ENCODE results near the gene KRT16. TPM values are rescaled to one million over a fixed set of nuclear protein-coding genes. Genes with fewer than 3 reads are reported as not detected.
"Not testable (repeated sequence)": the region's sequence is repeated elsewhere in the genome, so short reads cannot be mapped to it uniquely, and the experiment has no call there.

KRT16 gene
- total and polyA plus RNA-seq, 8 donors = 1.1 to 32.8 (median 1.3) TPM; not detected in 5

DNA sequence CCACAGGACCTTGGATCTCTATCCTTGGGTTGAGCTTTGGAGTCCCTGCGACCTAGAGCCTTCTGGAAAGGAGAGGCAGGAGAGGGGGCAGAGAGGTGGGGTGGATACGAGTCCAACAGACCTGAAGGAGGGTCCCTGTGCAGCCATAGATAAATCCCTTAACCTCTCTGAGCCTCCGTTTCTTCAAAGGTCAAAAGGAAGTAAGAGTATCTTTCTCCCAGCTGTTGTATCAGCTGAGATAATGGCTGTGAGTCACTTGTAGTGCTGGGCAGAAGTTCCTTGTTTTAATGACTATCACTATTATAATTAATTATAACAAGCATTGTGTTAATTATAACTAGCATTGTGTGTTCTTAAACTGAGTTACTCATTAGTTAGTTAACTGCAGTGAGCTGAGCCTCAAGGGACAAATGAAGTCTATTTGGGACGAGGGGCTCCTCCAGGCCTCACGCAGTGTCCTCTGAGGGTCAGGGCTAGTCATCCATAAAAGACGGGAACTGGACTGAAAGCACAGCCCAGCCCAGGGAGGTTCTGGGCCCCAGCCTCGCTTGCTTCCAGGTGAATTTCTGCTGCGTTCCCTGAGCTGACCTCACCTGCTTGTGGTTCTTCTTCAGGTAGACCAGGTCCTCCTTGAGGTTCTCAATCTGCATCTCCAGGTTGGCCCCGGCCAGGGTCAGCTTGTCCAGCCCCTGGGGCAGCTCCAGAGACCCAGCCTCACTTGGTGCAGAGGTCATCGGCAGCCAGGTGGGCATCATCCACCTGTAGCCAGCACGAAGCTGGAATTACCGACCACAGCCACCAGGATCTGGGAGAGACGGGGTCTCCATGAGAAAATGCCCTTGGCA, 17.5 kb upstream of the KRT16 start:
- intact Hi-C loops (cut with DNase I; ENCODE audit: low total_unique reads) = no loop called here
- no peak for DNase-seq
- H3K27ac ChIP-seq = no peak overlapping the region

DNA sequence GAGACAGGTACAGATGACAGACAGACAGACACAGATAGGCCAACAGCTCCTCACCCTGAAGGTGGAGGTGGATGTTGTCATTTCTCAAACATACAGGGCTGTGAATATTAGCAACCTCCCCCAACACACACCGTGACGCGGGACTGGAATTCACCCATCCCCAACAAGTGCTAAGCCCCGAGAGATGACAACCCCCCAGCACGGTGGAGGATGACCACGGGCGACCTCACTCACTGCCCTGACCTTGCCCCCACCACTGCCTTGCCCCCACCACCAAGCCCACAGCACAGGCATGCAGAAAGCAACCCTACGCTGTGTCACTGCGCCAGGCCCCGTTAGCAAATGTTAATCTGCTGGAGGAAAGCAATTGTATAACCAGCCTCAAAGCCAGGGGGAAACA, 16.7 kb upstream of the KRT16 start:
- Histone ChIP-seq H3K27ac (no peak overlapping the region), H3K36me3 (no peaks in the 10 kb centered on the region), H3K4me1 (peaks cover 0 to 4% (median 0%) of the 10 kb centered on the region in 4 donors), H3K27me3 (peaks cover 0 to 17% (median 0%) of the 10 kb centered on the region in 3 donors), H3K9me3 (no peaks in the 10 kb centered on the region), H3K4me3 (no peak overlapping the region)
- WGBS, 5 donors = 74 to 90% (median 85%) methylated on average over 3 to 10 of the region's 10 CpGs
- TF ChIP-seq POLR2AphosphoS5 (IDR thresholded peaks at IDR 0.05) (no peak), POLR2A (IDR thresholded peaks at IDR 0.05) (no peak), EP300 (IDR thresholded peaks at IDR 0.05) (no peak)
- TF ChIP-seq, protein P1, sequence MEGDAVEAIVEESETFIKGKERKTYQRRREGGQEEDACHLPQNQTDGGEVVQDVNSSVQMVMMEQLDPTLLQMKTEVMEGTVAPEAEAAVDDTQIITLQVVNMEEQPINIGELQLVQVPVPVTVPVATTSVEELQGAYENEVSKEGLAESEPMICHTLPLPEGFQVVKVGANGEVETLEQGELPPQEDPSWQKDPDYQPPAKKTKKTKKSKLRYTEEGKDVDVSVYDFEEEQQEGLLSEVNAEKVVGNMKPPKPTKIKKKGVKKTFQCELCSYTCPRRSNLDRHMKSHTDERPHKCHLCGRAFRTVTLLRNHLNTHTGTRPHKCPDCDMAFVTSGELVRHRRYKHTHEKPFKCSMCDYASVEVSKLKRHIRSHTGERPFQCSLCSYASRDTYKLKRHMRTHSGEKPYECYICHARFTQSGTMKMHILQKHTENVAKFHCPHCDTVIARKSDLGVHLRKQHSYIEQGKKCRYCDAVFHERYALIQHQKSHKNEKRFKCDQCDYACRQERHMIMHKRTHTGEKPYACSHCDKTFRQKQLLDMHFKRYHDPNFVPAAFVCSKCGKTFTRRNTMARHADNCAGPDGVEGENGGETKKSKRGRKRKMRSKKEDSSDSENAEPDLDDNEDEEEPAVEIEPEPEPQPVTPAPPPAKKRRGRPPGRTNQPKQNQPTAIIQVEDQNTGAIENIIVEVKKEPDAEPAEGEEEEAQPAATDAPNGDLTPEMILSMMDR (IDR thresholded peaks at IDR 0.05) = no peak
- DNase-seq = no peak
- intact Hi-C loops (cut with DNase I; ENCODE audit: low total_unique reads) = no loop called here

More for the DNA sequence above, 17.5 kb upstream of the KRT16 start:
- Histone ChIP-seq H3K36me3 (no peaks in the 10 kb centered on the region), H3K27me3 (peaks cover 0 to 13% (median 0%) of the 10 kb centered on the region in 3 donors), H3K4me1 (peaks cover 2 to 10% (median 6%) of the 10 kb centered on the region in 4 donors), H3K9me3 (no peaks in the 10 kb centered on the region), H3K4me3 (no peak overlapping the region)
- TF ChIP-seq, protein P1 (IDR thresholded peaks at IDR 0.05) = no peak
- TF ChIP-seq EP300 (IDR thresholded peaks at IDR 0.05) (no peak), POLR2AphosphoS5 (IDR thresholded peaks at IDR 0.05) (no peak), POLR2A (IDR thresholded peaks at IDR 0.05) (no peak)
- WGBS, 5 donors = 77 to 84% (median 80%) methylated on average over 12 to 13 of the region's 13 CpGs

DNA sequence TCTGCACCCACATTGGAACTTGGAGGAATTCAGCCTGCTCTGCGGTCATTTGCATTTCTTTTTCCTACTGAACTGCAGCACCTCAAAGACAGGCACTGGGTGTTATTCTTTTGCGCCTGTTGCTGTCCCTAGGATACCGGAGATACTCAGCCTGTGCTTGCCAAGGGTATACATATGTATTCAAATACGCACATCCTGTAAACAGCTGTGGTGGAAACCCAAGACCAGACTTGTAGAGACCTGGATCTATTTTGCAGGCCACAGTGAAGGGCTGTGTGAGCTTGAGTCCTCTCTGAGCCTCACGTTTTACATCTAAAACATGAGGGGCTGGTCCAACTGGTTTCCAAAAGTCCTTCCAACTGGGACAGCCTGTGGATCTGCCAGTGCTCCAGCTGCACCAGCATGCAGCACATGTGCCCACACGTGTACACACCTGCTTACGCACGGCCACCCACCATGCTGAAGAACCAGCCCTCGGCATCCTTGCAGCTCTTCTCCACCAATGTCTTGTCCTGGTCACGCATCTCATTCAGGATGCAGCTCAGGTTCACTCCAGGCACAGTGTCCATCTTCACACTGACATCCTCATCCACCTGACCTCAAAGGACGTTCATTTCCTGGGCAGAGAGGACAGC, 16.2 kb upstream of the KRT16 start:
- H3K27me3 ChIP-seq = peaks cover 0 to 23% (median 0%) of the 10 kb centered on the region in 3 donors
- intact Hi-C loops (cut with DNase I; ENCODE audit: low total_unique reads); H3K9me3 ChIP-seq; DNase-seq; H3K36me3 ChIP-seq; H3K27ac ChIP-seq; H3K4me1 ChIP-seq; H3K4me3 ChIP-seq: not testable (repeated sequence)
- WGBS, 5 donors = 78 to 92% (median 87%) methylated on average over 11 of the region's 11 CpGs

DNA sequence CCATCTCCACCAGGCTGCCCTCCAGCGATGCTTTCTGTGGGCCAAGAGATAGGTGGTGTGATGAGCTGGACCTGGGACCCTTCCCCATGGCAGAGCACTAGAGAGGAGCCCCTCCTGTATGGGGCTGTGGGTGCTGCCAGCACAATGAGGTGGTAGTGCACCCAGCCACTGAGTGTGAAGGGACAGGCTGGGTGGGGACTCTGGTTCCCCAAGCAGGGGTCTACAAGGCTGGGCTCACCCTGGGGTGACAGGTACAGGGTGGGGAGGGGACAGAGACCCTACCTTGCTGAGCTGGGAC, 15.5 kb upstream of the KRT16 start:
- H3K36me3 ChIP-seq; H3K4me1 ChIP-seq; DNase-seq; intact Hi-C loops (cut with DNase I; ENCODE audit: low total_unique reads); H3K4me3 ChIP-seq; H3K9me3 ChIP-seq; H3K27ac ChIP-seq: not testable (repeated sequence)
- peaks cover 0 to 30% (median 0%) of the 10 kb centered on the region in 3 donors for H3K27me3 ChIP-seq
- 38 to 70% (median 59%) methylated on average over 1 of the region's 1 CpG; no CpG with 5 or more reads in 1 of the 5 donors for WGBS, 5 donors

DNA sequence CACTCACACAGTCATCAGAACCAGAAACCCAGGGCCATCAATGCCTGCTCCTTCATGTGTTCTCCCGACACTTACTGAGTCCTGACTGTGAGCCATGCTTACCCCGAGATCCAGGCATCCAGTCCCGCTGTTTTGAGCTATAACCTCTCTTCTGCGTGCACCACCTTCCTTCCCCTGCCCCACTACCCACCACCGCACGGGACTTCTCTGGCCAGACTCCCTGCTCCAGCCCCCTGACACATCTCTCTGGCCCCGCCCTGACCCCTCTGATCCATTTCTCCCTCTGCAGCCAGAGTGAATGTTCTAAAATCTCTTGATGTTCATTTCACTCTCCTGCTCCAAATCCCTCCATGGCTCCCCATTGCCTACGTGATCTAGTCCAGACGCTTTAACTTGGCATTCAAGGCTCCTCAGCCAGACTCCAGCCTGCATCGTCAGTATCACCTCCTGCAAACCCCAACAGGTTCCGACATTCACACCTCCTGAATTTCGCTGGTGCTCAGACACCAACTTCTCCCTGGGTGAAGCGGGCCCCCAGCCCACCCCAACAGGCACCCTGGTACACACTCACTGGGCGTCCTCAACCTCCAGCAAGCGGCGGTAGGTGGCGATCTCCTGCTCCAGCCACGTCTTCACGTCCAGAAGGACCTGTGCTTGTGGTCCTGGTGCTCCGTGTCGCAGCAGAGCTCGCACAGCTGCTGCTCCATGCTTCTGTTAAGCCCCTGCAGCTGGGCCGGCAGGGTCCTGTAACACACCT, 14.9 kb upstream of the KRT16 start:
- Histone ChIP-seq H3K9me3 (no peaks in the 10 kb centered on the region), H3K27me3 (peaks cover 0 to 30% (median 0%) of the 10 kb centered on the region in 3 donors), H3K36me3 (no peaks in the 10 kb centered on the region), H3K4me3 (no peak overlapping the region), H3K27ac (no peak overlapping the region), H3K4me1 (peaks cover 0 to 4% (median 0%) of the 10 kb centered on the region in 4 donors)
- TF ChIP-seq EP300 (IDR thresholded peaks at IDR 0.05) = no peak
- no peak for TF ChIP-seq POLR2A (IDR thresholded peaks at IDR 0.05)
- TF ChIP-seq, protein P1 (IDR thresholded peaks at IDR 0.05) = no peak
- TF ChIP-seq POLR2AphosphoS5 (IDR thresholded peaks at IDR 0.05) = no peak
- intact Hi-C loops (cut with DNase I; ENCODE audit: low total_unique reads) = no loop called here
- DNase-seq = no peak
- 84 to 92% (median 90%) methylated on average over 15 to 23 of the region's 23 CpGs for WGBS, 5 donors

DNA sequence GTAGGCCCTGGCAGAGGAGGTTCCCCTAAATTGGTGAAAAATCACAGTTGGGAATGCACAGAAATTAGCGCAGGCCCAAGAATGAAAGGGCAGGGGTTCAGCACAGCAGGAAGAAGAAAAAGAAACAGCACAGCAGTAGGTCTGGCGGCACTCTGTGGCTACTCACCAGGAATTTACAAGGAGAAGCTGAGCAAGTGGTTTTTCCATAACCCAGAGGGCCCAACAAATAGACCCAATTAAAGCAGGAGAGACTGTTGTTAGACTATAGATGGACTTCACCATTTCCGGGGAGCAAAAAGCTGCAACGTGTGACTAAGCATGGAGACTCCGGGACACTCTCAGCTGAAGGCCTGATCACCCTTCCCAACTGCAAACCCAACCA, 14.3 kb upstream of the KRT16 start:
- H3K36me3 ChIP-seq; intact Hi-C loops (cut with DNase I; ENCODE audit: low total_unique reads); H3K4me3 ChIP-seq; DNase-seq; H3K9me3 ChIP-seq; H3K4me1 ChIP-seq; H3K27ac ChIP-seq: not testable (repeated sequence)
- WGBS, 5 donors = 89 to 96% (median 91%) methylated on average over 5 of the region's 5 CpGs
- H3K27me3 ChIP-seq = peaks cover 0 to 26% (median 0%) of the 10 kb centered on the region in 3 donors

DNA sequence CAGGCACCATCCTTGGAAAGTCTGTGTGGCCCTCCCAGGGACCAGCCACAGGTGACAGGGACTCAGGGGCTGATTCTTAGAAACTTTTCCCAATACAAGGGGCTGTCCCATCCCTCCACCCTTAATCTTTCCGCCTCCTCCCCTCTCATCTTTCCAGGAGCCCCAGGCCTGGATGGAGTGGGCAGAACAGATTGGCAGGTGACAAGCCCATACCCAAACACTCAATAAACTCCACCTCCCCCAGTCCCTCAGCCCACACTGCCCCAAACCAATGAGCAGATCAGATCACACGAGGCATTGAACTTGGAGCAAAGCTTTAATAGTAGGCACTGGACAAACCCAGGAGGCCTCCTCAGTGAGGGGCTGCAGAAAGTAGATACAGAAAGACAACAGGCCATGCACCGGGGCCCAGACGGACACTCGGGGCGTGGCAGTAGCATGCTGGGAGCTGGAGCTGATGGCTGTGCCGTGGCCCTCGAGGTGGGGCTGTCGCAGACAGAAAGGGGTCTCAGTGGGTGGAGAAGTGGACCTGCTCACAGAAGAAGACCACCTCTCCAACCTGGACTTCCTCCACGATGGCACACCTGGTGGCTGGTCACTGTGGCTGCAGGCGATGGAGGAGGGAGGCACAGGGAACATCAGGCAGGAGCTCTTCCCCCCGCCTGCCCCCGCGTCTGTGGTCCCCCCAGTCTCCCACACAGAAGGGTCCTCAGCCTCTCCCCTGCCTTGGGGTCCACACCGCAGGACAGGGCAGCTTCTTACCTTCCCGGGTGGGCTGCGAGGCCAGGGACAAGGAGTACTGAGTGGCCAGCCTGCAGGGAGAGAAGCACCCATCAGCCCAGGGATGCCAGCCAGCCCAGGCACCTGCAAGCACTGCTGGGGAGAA, 13.7 kb upstream of the KRT16 start:
- 84 to 90% (median 88%) methylated on average over 5 to 17 of the region's 17 CpGs for WGBS, 5 donors
- H3K36me3 ChIP-seq; DNase-seq; H3K4me1 ChIP-seq; intact Hi-C loops (cut with DNase I; ENCODE audit: low total_unique reads); H3K9me3 ChIP-seq; H3K27ac ChIP-seq; H3K4me3 ChIP-seq: not testable (repeated sequence)
- peaks cover 0 to 22% (median 0%) of the 10 kb centered on the region in 3 donors for H3K27me3 ChIP-seq

Data from stomach (tissue), 9 donors.